HG03520 (cell line): ENCODE data around the gene MRPL48.
A peak's percentile ranks its signal among the peaks of the same experiment; 100 is the strongest.
"Not testable (repeated sequence)": the region's sequence is repeated elsewhere in the genome, so short reads cannot be mapped to it uniquely, and the experiment has no call there.

Experiments used
- ATAC-seq: cut with Tn5 transposase; IDR thresholded peaks from one replicate; pipeline ENCODE4 v1.9.1; 2021; ENCODE audit warnings: mild to moderate bottlenecking, moderate library complexity; ENCODE audit not compliant: unreplicated experiment

Gene MRPL48

GRCh38 chr11:73779084-73779902 is 8.4 kb upstream of the MRPL48 start:
- peak; percentile 94 for ATAC-seq

GRCh38 chr11:73781303-73781702 is 6.4 kb upstream of the MRPL48 start:
- no peak for ATAC-seq

GRCh38 chr11:73783483-73784020 is 4.1 kb upstream of the MRPL48 start:
- no peak for ATAC-seq

- no peak for ATAC-seq
Measured at GRCh38 chr11:73784080-73784634, 3.5 kb upstream of the MRPL48 start.

- no peak for ATAC-seq
Measured at GRCh38 chr11:73784734-73785133, 2.9 kb upstream of the MRPL48 start.

- ATAC-seq, result not testable (repeated sequence)
Measured at GRCh38 chr11:73785467-73785866, 2.2 kb upstream of the MRPL48 start.

- no peak for ATAC-seq
Measured at GRCh38 chr11:73787051-73787642, 527 bp upstream of the MRPL48 start.

- ATAC-seq, result no peak
Measured at GRCh38 chr11:73789279-73789670, 1.6 kb downstream of the MRPL48 start.

GRCh38 chr11:73792584-73792983 is 4.9 kb downstream of the MRPL48 start:
- ATAC-seq, result no peak

GRCh38 chr11:73795925-73796632 is 8.4 kb downstream of the MRPL48 start:
- no peak for ATAC-seq

- no peak for ATAC-seq
Measured at GRCh38 chr11:73797457-73797856, 9.8 kb downstream of the MRPL48 start.

GRCh38 chr11:73800276-73800806 is 12.7 kb downstream of the MRPL48 start:
- ATAC-seq, result no peak

GRCh38 chr11:73801136-73801535 is 13.5 kb downstream of the MRPL48 start:
- ATAC-seq, result no peak

- no peak for ATAC-seq
Measured at GRCh38 chr11:73804712-73805111, 17.0 kb downstream of the MRPL48 start.

- no peak for ATAC-seq
Measured at GRCh38 chr11:73808052-73808451, 20.4 kb downstream of the MRPL48 start.

GRCh38 chr11:73810637-73811036 is 23.0 kb downstream of the MRPL48 start:
- ATAC-seq, result no peak

GRCh38 chr11:73812234-73812633 is 24.6 kb downstream of the MRPL48 start:
- no peak for ATAC-seq

- ATAC-seq, result no peak
Measured at GRCh38 chr11:73814812-73815211, 27.1 kb downstream of the MRPL48 start.

GRCh38 chr11:73818846-73819245 is 31.2 kb downstream of the MRPL48 start:
- no peak for ATAC-seq

GRCh38 chr11:73830261-73830660 is 42.6 kb downstream of the MRPL48 start:
- ATAC-seq, result no peak

GRCh38 chr11:73833067-73833466 is 45.4 kb downstream of the MRPL48 start:
- ATAC-seq, result no peak
